H9 (cell line): ENCODE results near the gene LARGE1. TPM values are rescaled to one million over a fixed set of nuclear protein-coding genes. Genes with fewer than 3 reads are reported as not detected.

ENCODE experiments used
- DNase-seq: peaks from one replicate; pipeline ENCODE4 v3.0.0-alpha.2; 2017
- H2AFZ ChIP-seq: one replicate; pipeline ENCODE4 v1.6.1; 2013; ENCODE audit warnings: mild to moderate bottlenecking, low read length, control low read depth, moderate library complexity
- H2AK5ac ChIP-seq: 2 replicates; pipeline ENCODE4 v1.6.1; 2013; ENCODE audit warnings: low read length, control low read depth, mixed read lengths; ENCODE audit not compliant: insufficient read length
- H2BK120ac ChIP-seq: one replicate; pipeline ENCODE4 v1.6.1; 2013; ENCODE audit warnings: low read depth, mild to moderate bottlenecking, low read length, control low read depth, inconsistent platforms; ENCODE audit not compliant: poor library complexity, severe bottlenecking
- H2BK12ac ChIP-seq: 2 replicates; pipeline ENCODE4 v1.6.1; 2013; ENCODE audit warnings: low read length, control low read depth, mixed read lengths, low read depth; ENCODE audit not compliant: insufficient read length
- H2BK15ac ChIP-seq: 2 replicates; pipeline ENCODE4 v1.6.1; 2013; ENCODE audit warnings: low read depth, low read length, control low read depth
- H2BK20ac ChIP-seq: one replicate; pipeline ENCODE4 v1.6.1; 2013; ENCODE audit warnings: low read depth, mild to moderate bottlenecking, low read length, control low read depth, inconsistent platforms; ENCODE audit not compliant: poor library complexity, severe bottlenecking
- H2BK5ac ChIP-seq: 2 replicates; pipeline ENCODE4 v1.6.1; 2013; ENCODE audit warnings: low read length, control low read depth, mixed read lengths; ENCODE audit not compliant: insufficient read length
- H3K14ac ChIP-seq: 2 replicates; pipeline ENCODE4 v1.6.1; 2013; ENCODE audit warnings: low read length, control low read depth; ENCODE audit not compliant: insufficient read depth
- H3K18ac ChIP-seq: 2 replicates; pipeline ENCODE4 v1.6.1; 2013; ENCODE audit warnings: low read depth, mild to moderate bottlenecking, mixed read lengths, low read length, control low read depth; ENCODE audit not compliant: insufficient read length
- H3K23ac ChIP-seq: 2 replicates; pipeline ENCODE4 v1.6.1; 2013; ENCODE audit warnings: low read length, control low read depth, mixed read lengths, low read depth; ENCODE audit not compliant: insufficient read length
- H3K23me2 ChIP-seq: 2 replicates; pipeline ENCODE4 v1.6.1; 2013; ENCODE audit warnings: low read depth, mild to moderate bottlenecking, mixed read lengths, low read length, control low read depth; ENCODE audit not compliant: insufficient read length, poor library complexity, severe bottlenecking
- H3K27ac ChIP-seq: 2 replicates; pipeline ENCODE4 v1.5.1; 2013; ENCODE audit warnings: low read length, control low read depth, mixed read lengths, low read depth; ENCODE audit not compliant: insufficient read length
- H3K27me3 ChIP-seq: 2 replicates; pipeline ENCODE4 v1.6.1; 2013; ENCODE audit warnings: low read length, control low read depth, inconsistent platforms; ENCODE audit not compliant: insufficient read depth
- H3K4ac ChIP-seq: 2 replicates; pipeline ENCODE4 v1.6.1; 2013; ENCODE audit warnings: low read depth, mild to moderate bottlenecking, control low read depth, inconsistent platforms, low read length, moderate library complexity
- H3K4me1 ChIP-seq: 2 replicates; pipeline ENCODE4 v1.6.1; 2013; ENCODE audit warnings: low read length, control low read depth, inconsistent platforms; ENCODE audit not compliant: insufficient read depth
- H3K4me2 ChIP-seq: 2 replicates; pipeline ENCODE4 v1.6.1; 2013; ENCODE audit warnings: low read length, control low read depth, mixed read lengths; ENCODE audit not compliant: insufficient read length, insufficient read depth
- H3K56ac ChIP-seq: 2 replicates; pipeline ENCODE4 v1.6.1; 2013; ENCODE audit warnings: low read depth, mild to moderate bottlenecking, mixed read lengths, low read length, control low read depth; ENCODE audit not compliant: insufficient read length
- H3K79me1 ChIP-seq: 2 replicates; pipeline ENCODE4 v1.6.1; 2013; ENCODE audit warnings: low read depth, mild to moderate bottlenecking, moderate library complexity, low read length, control low read depth, inconsistent platforms; ENCODE audit not compliant: insufficient read depth, poor library complexity, severe bottlenecking
- H3K79me2 ChIP-seq: 2 replicates; pipeline ENCODE4 v1.6.1; 2013; ENCODE audit warnings: low read length, control low read depth, inconsistent platforms; ENCODE audit not compliant: insufficient read depth
- H3K9ac ChIP-seq: 2 replicates; pipeline ENCODE4 v1.6.1; 2013; ENCODE audit warnings: low read length, control low read depth, mixed read lengths; ENCODE audit not compliant: insufficient read length; ENCODE audit errors: extremely low read depth
- H3K9me3 ChIP-seq: one replicate; pipeline ENCODE4 v1.6.1; 2013; ENCODE audit warnings: low read depth, low read length, inconsistent platforms; ENCODE audit not compliant: control insufficient read depth
- H3T11ph ChIP-seq: one replicate; pipeline ENCODE4 v1.6.1; 2013; ENCODE audit warnings: mild to moderate bottlenecking, low read length, control low read depth, inconsistent platforms
- H4K20me1 ChIP-seq: one replicate; pipeline ENCODE4 v1.6.1; 2013; ENCODE audit not compliant: control insufficient read depth, insufficient read length, insufficient read depth
- H4K5ac ChIP-seq: 2 replicates; pipeline ENCODE4 v1.6.1; 2013; ENCODE audit warnings: low read depth, mild to moderate bottlenecking, mixed read lengths, low read length, control low read depth; ENCODE audit not compliant: insufficient read length
- H4K8ac ChIP-seq: replicated peaks from 2 replicates; pipeline ENCODE4 v1.6.1; 2013; ENCODE audit warnings: low read length, control low read depth, mixed read lengths, low read depth; ENCODE audit not compliant: insufficient read length
- H4K91ac ChIP-seq: 2 replicates; pipeline ENCODE4 v1.6.1; 2013; ENCODE audit warnings: low read depth, mild to moderate bottlenecking, moderate library complexity, mixed read lengths, low read length, control low read depth; ENCODE audit not compliant: insufficient read length
- H3K27ac Mint-ChIP-seq, 3 experiments: 2 replicates in 2 of 3; 3 replicates in 1 of 3; pipeline ENCODE4 v1.8.0; 2020 to 2021; ENCODE audit warnings: mixed read lengths in 3 of 3, mild to moderate bottlenecking in 1 of 3, moderate library complexity in 1 of 3
- H3K27me3 Mint-ChIP-seq: 2 replicates; pipeline ENCODE4 v1.8.0; 2021; ENCODE audit warnings: low read depth, mild to moderate bottlenecking, moderate library complexity, mixed read lengths
- H3K36me3 Mint-ChIP-seq, 3 experiments: 2 replicates in 2 of 3; 3 replicates in 1 of 3; pipeline ENCODE4 v1.8.0; 2020 to 2021; ENCODE audit warnings: low read depth in 3 of 3, mixed read lengths in 3 of 3; ENCODE audit not compliant: insufficient read depth in 1 of 3
- H3K4me1 Mint-ChIP-seq, 2 experiments: 2 replicates each; pipeline ENCODE4 v1.8.0; 2020; ENCODE audit warnings: mixed read lengths in 2 of 2
- H3K4me3 Mint-ChIP-seq, 2 experiments: 2 replicates in 1 of 2; 3 replicates in 1 of 2; pipeline ENCODE4 v1.8.0; 2020 to 2021; ENCODE audit warnings: mild to moderate bottlenecking in 2 of 2, mixed read lengths in 2 of 2, moderate library complexity in 1 of 2
- H3K9me3 Mint-ChIP-seq, 2 experiments: 2 replicates in 1 of 2; 3 replicates in 1 of 2; pipeline ENCODE4 v1.8.0; 2020; ENCODE audit warnings: mild to moderate bottlenecking in 2 of 2, mixed read lengths in 2 of 2, moderate library complexity in 1 of 2
- CTCF ChIP-seq: fragments of 200-600 bp; sonication (generic); conservative IDR thresholded peaks from 3 replicates; pipeline ENCODE4 v1.8.0; 2021; ENCODE audit warnings: antibody characterized with exemption, mild to moderate bottlenecking
- WGBS: extraction: QIAGEN DNeasy Blood & Tissue Kit; methylation state at CpG from one replicate; pipeline ENCODE4 v1.1.7; 2013; ENCODE audit warnings: missing lambda C conversion rate, low lambda C conversion rate, mixed read lengths; ENCODE audit not compliant: insufficient read length; ENCODE audit errors: extremely low coverage; 5-methylcytosine and 5-hydroxymethylcytosine counted together
- total RNA-seq: library from RNA; stranded (reverse); gene quantifications from 2 replicates; pipeline ENCODE4 v1.2.1, GENCODE V29; 2021

The LARGE1 gene
- total RNA-seq, 1 experiment from 2014 or later, result 43.5 TPM

GRCh38 chr22:33771136-33771535 is 149.1 kb downstream of the LARGE1 start:
- no peaks in the 10 kb centered on the region for H3K9me3 ChIP-seq
- H3T11ph ChIP-seq, result no peak overlapping the region
- no peaks in the 10 kb centered on the region for H3K9me3 Mint-ChIP-seq
- WGBS, result no CpG with 5 or more reads among the region's 4 CpGs
- H3K23ac ChIP-seq, result no peak overlapping the region
- peaks cover 18% of the 10 kb centered on the region for H3K79me1 ChIP-seq
- no peak overlapping the region for H3K27ac ChIP-seq
- no peak overlapping the region for H3K4me3 Mint-ChIP-seq
- H3K56ac ChIP-seq, result no peak overlapping the region
- H3K4ac ChIP-seq, result no peak overlapping the region
- H4K20me1 ChIP-seq, result no peaks in the 10 kb centered on the region
- H2AK5ac ChIP-seq, result no peak overlapping the region
- H2BK12ac ChIP-seq, result no peak overlapping the region
- H3K4me1 Mint-ChIP-seq, result peaks cover 17 to 26% of the 10 kb centered on the region in 2 experiments
- no peaks in the 10 kb centered on the region for H3K27me3 Mint-ChIP-seq
- peaks cover 13% of the 10 kb centered on the region; the same call in 1 of the 2 replicates for H3K4me1 ChIP-seq
- H3K23me2 ChIP-seq, result no peaks in the 10 kb centered on the region
- no peak overlapping the region for H3K9ac ChIP-seq
- no peak overlapping the region for H4K8ac ChIP-seq
- no peaks in the 10 kb centered on the region for H3K27me3 ChIP-seq
- H2BK20ac ChIP-seq, result no peak overlapping the region
- no peak overlapping the region for H2BK15ac ChIP-seq
- H3K79me2 ChIP-seq, result peaks cover 36% of the 10 kb centered on the region; the same call in 1 of the 2 replicates
- no peak overlapping the region for H2BK5ac ChIP-seq
- no peaks in the 10 kb centered on the region; a peak in 1 of 7 replicates for H3K36me3 Mint-ChIP-seq
- no peak for TF ChIP-seq CTCF
- H3K14ac ChIP-seq, result no peak overlapping the region
- no peak overlapping the region for H2AFZ ChIP-seq
- H4K91ac ChIP-seq, result no peak overlapping the region
- no peak overlapping the region for H2BK120ac ChIP-seq
- H3K27ac Mint-ChIP-seq, result no peak overlapping the region
- no peak overlapping the region for H3K4me2 ChIP-seq
- no peak overlapping the region for H3K18ac ChIP-seq
- H4K5ac ChIP-seq, result no peak overlapping the region
- DNase-seq, result no peak
